BJ (cell line): Measurements from ENCODE around the gene CBFB. TPM values are rescaled to one million over a fixed set of nuclear protein-coding genes. Genes with fewer than 3 reads are reported as not detected.

ENCODE experiments used
- CTCF ChIA-PET: fragments of 350-600 bp; formaldehyde crosslinking; extraction: SDS; loops from one replicate; lab custom pipeline; 2021; ENCODE audit warnings: antibody characterized with exemption, inconsistent platforms; lab: Yijun Ruan, JAX
- POLR2A ChIA-PET: fragments of 300-600 bp; sonication (Branson Sonifier 250); formaldehyde crosslinking; extraction: SDS; loops from one replicate; lab custom pipeline; 2021; ENCODE audit warnings: antibody characterized with exemption; lab: Charles Lee
- DNase-seq: peaks from one replicate; pipeline ENCODE4 v3.0.0-alpha.2; 2011; ENCODE audit warnings: low read depth
- H3K27me3 ChIP-seq: 2 replicates; pipeline ENCODE4 v1.6.0; 2011; ENCODE audit warnings: low read length; ENCODE audit not compliant: control insufficient read depth, insufficient read depth
- H3K36me3 ChIP-seq: 2 replicates; pipeline ENCODE4 v1.5.1; 2011; ENCODE audit warnings: low read length; ENCODE audit not compliant: control insufficient read depth, insufficient read depth
- H3K4me3 ChIP-seq: 2 replicates; pipeline ENCODE4 v1.5.1; 2011; ENCODE audit warnings: low read depth, mild to moderate bottlenecking, control low read depth, low read length
- polyA plus RNA-seq: library from polyadenylated mRNA; depleted of rRNA; stranded (reverse); fragments of >200 nt; gene quantifications from 2 replicates; pipeline ENCODE4 v1.2.3, GENCODE V29; 2011
- TF ChIP-seq, protein P1 (sequence below): IDR thresholded peaks from 2 replicates; pipeline ENCODE4 v1.5.1; 2011; ENCODE audit warnings: low read depth, mild to moderate bottlenecking, control low read depth, inconsistent platforms, low read length, moderate library complexity; ENCODE audit not compliant: insufficient read depth

The CBFB gene
- polyA plus RNA-seq, 1 experiment = 14.7 TPM

DNA sequence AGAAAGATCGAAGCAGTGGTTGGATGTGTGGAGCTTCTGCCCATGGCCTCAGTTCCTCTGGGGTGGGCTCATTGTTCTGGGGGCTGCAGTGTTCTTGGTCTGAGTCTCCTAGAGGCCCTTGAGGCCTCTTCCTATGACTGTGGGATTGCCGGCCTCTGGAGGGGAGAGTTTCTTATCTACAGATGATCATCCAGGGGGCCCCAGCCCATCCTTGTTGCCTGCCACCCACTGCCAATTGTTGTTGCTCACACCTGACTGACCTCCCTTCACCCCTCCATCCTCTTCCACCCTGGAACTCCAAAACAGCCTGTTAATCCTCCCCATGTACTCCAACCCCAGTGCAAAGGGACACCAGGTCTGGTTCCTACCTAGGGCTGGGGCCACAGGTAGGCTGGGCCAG, 116.0 kb downstream of the CBFB start:
- DNase-seq = no peak
- ChIA-PET POLR2A (no interaction called here), CTCF (interaction anchor here (1.2 to 3.2 kb wide), 3 partner anchors 10 to 127 kb away, joined by 3 to 14 read pairs (median 12); no protein-coding TSS in a partner anchor)
- Histone ChIP-seq H3K27me3 (no peaks in the 10 kb centered on the region), H3K36me3 (peaks cover 40% of the 10 kb centered on the region), H3K4me3 (no peak overlapping the region)
- TF ChIP-seq, protein P1, sequence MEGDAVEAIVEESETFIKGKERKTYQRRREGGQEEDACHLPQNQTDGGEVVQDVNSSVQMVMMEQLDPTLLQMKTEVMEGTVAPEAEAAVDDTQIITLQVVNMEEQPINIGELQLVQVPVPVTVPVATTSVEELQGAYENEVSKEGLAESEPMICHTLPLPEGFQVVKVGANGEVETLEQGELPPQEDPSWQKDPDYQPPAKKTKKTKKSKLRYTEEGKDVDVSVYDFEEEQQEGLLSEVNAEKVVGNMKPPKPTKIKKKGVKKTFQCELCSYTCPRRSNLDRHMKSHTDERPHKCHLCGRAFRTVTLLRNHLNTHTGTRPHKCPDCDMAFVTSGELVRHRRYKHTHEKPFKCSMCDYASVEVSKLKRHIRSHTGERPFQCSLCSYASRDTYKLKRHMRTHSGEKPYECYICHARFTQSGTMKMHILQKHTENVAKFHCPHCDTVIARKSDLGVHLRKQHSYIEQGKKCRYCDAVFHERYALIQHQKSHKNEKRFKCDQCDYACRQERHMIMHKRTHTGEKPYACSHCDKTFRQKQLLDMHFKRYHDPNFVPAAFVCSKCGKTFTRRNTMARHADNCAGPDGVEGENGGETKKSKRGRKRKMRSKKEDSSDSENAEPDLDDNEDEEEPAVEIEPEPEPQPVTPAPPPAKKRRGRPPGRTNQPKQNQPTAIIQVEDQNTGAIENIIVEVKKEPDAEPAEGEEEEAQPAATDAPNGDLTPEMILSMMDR = no peak

DNA sequence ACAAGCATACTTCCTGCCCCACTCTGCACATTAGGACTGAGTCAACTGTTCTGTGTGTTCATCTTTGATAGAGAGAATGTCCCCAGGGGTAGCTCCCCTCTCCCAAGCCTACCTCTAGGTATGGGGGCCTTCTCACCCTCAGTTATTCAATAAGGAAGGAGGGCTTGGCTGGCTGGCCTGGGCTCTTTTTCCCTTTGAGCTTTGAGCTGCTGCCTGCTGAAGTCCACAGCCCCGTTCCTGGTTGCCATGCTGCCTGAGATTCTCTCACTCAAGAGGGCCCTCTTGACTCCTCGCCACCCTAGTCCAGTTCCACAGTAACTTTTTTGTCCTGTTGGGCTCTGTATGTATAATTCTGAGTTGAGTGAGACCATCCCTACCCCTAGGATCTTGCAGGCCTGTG, 116.8 kb downstream of the CBFB start:
- ChIA-PET CTCF (interaction anchor here (1.2 to 3.2 kb wide), 3 partner anchors 10 to 128 kb away, joined by 3 to 14 read pairs (median 12); no protein-coding TSS in a partner anchor), POLR2A (no interaction called here)
- TF ChIP-seq, protein P1 = no peak
- Histone ChIP-seq H3K36me3 (peaks cover 36% of the 10 kb centered on the region), H3K27me3 (no peaks in the 10 kb centered on the region), H3K4me3 (no peak overlapping the region)
- DNase-seq = no peak

DNA sequence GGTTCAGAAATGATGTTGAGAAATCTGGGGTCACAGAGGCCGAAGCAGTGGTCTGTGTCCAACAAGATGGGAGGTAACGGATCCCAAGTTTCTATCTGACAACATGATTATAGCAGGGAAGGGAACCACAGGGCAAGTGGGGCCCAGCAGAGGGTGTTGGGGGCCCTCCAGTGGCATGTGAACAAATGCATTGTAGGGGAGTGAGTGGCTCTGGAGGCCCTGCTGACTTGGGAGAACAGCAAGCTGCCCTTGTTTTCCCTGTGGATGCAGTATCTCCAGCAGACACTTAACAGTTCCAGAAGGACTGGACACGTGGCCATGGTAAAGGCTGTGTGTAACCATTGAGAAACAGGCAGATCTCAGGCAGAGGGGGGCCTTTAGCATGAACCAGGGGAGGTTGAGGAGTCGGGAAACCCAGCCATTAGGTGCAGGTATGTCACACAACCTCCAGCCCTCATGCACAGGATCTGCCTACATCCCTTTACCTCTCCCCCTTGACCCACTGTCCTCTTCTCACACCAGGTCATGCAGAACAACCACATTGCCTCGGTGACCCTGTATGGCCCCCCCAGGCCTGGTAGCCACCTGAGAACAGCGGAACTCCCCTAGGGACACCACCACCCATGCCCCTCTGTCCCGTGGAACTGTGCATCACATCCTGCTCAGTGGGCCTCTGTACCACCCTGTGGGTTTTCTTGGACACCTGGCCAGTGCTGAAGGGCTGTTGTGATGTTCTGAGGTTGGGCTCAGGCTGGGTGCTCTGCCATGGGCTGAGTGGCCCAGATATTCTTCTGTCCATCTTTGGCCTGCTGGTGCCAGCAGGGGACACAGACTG, 117.8 kb downstream of the CBFB start:
- H3K36me3 ChIP-seq = peaks cover 30% of the 10 kb centered on the region
- TF ChIP-seq, protein P1 = no peak
- ChIA-PET POLR2A (interaction anchor here (1.0 kb wide), 1 partner anchor 129 kb away, joined by 3 read pairs; no protein-coding TSS in a partner anchor), CTCF (interaction anchor here (0.8 to 3.2 kb wide), 2 partner anchors 9 to 45 kb away, joined by 3 to 14 read pairs; no protein-coding TSS in a partner anchor)
- no peaks in the 10 kb centered on the region for H3K27me3 ChIP-seq
- no peak overlapping the region for H3K4me3 ChIP-seq
- no peak for DNase-seq

DNA sequence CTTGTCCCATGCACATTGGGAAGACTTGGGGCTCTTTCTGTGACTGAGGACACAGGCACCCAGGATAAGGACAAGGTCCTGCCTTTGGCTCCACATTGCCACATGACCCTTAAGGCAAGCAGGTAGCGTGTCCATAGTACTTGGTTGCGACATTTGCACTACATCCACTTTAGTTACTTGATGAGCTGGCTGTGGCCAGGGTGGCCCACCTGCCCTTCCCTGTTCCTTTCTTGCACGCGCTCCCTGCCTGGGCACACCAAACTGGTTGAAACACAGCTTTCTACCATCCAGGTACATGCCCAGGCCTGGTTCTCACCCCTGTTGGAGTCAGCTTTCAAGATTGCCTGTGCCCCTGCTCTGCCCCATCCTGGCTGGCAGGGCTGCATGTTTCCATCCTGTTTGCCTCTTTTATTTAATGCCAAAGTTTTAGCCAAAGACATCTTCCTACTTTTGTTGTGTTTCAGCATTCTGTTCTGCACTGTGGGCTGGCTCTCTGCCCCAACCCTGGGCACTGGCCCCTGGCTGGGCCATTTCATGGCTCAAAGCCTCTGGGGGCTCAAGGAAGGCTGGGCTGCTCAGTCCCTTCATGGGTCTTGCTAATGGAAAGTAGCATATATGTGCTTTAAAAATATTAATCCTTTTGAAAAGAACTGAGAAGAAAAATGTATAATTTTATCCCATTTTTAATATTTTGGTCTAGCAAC, 118.6 kb downstream of the CBFB start:
- ChIA-PET POLR2A (interaction anchor here (0.6 kb wide), 1 partner anchor 103 kb away, joined by 4 read pairs; no protein-coding TSS in a partner anchor), CTCF (interaction anchor here (0.5 to 0.8 kb wide), 2 partner anchors 46 to 62 kb away, joined by 3 to 4 read pairs; no protein-coding TSS in a partner anchor)
- Histone ChIP-seq H3K36me3 (peaks cover 25% of the 10 kb centered on the region), H3K27me3 (no peaks in the 10 kb centered on the region), H3K4me3 (no peak overlapping the region)
- TF ChIP-seq, protein P1 = no peak
- no peak for DNase-seq

DNA sequence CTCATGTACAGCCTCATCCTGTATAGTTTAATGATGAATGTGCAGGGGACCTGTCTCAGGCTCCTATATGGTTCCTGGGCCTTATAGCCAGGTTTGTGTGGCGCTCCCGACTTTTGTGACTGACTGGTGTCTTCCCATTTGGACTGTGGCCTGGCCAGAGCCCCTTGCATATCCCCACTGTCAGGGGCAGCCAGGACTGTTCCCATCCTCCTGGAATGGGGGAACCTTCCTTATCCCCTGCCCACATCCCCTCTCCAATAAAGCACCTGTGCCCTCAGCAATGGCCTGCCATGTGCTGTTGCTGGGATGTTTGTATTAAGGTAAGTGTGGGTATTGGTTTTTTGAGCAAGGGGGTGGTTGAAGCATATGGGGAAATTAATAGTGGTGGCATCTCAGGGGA, 119.3 kb downstream of the CBFB start:
- H3K4me3 ChIP-seq = no peak overlapping the region
- TF ChIP-seq, protein P1 = no peak
- ChIA-PET CTCF (interaction anchor here (1.7 kb wide), 1 partner anchor 130 kb away, joined by 5 read pairs; no protein-coding TSS in a partner anchor), POLR2A (no interaction called here)
- no peaks in the 10 kb centered on the region for H3K27me3 ChIP-seq
- DNase-seq = no peak
- peaks cover 22% of the 10 kb centered on the region for H3K36me3 ChIP-seq
